GM12873 (cell line): ENCODE results near the gene ANKRD42.
A peak's percentile ranks its signal among the peaks of the same experiment; 100 is the strongest.

ENCODE experiments used
- TF ChIP-seq, protein P1 (sequence below): IDR thresholded peaks from 2 replicates; pipeline ENCODE4 v1.5.1; 2012; ENCODE audit warnings: low read depth, mild to moderate bottlenecking, moderate library complexity, low read length, control low read depth; ENCODE audit not compliant: insufficient read depth; ENCODE audit errors: missing control alignments

The ANKRD42 gene

DNA sequence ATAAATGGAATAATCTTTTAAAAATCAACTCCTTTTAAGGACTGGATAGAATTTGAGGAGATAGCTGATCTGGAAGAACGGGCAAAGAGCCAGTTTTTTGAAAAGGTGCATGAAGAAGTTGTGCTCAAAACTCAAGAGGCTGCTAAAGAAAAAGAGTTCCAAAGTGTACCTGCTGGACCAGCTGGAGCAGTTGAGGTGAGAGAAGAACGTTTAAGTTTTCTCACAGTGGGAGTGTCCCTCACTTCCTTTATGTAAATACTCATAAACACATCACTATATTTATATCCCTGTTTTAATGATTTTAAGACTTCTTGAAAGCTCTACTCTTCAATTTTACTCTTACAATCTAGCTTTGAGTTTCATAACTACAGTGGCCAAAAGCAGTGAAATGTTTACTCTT is 11.7 kb upstream of the ANKRD42 start:
- TF ChIP-seq, protein P1, sequence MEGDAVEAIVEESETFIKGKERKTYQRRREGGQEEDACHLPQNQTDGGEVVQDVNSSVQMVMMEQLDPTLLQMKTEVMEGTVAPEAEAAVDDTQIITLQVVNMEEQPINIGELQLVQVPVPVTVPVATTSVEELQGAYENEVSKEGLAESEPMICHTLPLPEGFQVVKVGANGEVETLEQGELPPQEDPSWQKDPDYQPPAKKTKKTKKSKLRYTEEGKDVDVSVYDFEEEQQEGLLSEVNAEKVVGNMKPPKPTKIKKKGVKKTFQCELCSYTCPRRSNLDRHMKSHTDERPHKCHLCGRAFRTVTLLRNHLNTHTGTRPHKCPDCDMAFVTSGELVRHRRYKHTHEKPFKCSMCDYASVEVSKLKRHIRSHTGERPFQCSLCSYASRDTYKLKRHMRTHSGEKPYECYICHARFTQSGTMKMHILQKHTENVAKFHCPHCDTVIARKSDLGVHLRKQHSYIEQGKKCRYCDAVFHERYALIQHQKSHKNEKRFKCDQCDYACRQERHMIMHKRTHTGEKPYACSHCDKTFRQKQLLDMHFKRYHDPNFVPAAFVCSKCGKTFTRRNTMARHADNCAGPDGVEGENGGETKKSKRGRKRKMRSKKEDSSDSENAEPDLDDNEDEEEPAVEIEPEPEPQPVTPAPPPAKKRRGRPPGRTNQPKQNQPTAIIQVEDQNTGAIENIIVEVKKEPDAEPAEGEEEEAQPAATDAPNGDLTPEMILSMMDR: no peak

DNA sequence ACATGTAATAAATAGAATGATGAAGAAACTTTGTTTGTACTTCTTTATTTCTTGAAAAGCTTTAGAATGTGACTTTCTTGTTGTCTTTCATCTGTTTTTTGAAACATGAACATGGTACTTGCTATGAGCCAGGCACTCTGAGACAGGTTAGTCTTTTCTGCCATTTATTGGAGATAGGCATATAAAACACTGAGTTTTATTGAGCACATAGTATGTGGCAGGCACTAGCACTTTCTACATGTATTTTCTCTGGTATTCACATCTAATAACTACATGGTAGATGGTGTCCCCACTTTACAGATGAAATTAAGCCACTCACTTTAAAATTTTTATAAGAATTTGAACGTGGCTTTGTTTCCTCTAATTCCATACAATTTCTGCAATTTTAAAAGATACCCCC is 7.7 kb upstream of the ANKRD42 start:
- TF ChIP-seq, protein P1: no peak

GRCh38 chr11:83187465-83187864 is 6.0 kb upstream of the ANKRD42 start:
- TF ChIP-seq, protein P1: no peak

- TF ChIP-seq, protein P1: no peak
Observed at GRCh38 chr11:83191491-83191890, 2.0 kb upstream of the ANKRD42 start.

DNA sequence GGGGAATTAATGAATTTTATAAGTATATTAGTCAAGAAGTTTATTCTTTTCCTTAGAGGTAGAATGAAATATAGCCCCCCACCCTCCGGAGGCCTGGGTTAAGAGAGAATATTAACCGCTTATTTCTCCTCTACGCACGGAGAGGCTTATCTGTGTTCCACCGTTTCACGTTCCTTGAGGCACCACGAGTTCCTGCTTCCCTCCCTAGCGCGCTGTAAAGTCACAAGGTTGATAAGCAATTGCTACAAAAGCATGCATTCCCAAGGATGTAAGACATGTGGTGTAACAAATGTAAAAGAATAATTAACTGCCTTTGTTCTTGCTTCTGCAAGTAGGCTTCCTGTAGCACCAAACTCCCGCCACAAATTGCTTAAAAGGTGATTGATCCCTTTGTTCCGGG is 1.5 kb upstream of the ANKRD42 start:
- TF ChIP-seq, protein P1: no peak

DNA sequence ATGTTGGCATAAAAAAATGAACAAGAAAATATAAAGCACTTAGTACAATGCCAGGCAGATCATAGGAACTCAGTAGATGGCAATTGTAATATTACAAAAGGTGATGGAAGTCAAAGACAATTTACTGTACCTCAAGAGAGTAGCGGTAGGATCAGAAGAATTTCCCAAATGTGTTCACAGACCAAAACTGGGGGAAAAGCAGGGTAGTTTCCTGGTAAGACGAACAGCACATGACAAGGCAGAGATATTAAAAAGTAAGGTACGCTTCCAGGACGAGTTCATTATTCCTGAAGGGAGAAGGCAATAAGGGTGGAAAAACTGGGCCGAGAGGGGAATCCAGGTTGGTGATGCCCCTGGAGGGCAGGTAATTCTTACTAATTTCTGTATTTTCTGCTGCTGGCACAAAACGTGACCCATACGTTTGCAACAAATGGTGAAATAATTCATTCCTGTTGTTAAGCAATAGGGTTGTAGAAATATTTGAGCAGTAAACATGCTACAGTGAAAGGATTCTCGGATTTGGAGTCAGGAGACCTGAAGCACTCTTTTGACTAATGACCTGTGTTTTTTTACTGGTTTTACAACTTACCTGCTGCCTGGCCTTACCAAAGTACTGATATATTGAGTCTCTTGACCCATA is 786 bp upstream of the ANKRD42 start:
- TF ChIP-seq, protein P1: no peak

DNA sequence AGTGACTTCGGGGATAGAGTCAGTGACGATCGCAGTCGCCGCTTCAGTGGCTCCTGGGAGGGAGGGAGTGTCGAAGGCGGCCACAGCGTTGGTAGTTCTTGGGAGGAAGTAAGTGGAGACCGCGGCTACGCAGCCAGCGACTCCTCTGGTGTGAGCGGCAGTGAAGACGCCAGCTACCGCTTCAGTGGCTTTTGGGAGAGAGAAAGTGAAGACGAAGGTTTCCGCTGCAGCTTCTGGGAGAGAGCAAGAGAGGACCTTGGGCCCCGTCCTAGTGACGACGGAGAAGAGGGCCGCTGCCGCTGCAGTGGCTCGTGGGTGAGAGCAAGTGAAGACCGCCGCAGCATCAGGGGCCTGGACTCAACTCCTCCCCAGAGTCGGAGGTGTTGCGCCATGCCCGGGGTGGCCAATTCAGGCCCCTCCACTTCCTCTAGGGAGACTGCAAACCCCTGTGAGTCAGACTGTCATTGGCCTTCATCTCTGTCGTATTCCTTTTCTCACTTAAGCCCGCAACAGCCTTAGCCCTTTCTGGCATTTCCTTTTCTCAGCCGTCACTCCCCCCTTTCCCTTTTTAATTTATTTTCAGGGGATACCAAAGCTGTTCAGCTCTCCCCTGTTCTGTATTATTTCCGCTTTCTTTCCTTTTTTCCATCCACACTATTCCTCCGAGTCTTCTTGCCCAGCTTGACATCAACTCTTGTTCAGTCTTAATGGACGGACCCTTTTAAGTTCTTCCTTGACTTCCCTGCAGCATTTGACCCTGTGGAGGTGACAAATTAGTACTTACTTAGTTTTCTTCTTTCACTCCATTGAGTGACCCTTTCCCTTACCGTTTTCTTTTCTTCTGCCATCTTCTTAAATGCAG is 1.0 kb downstream of the ANKRD42 start:
- TF ChIP-seq, protein P1: peak; percentile 18
